ENCODE data around the gene ITPRIP.

The ITPRIP gene

DNA sequence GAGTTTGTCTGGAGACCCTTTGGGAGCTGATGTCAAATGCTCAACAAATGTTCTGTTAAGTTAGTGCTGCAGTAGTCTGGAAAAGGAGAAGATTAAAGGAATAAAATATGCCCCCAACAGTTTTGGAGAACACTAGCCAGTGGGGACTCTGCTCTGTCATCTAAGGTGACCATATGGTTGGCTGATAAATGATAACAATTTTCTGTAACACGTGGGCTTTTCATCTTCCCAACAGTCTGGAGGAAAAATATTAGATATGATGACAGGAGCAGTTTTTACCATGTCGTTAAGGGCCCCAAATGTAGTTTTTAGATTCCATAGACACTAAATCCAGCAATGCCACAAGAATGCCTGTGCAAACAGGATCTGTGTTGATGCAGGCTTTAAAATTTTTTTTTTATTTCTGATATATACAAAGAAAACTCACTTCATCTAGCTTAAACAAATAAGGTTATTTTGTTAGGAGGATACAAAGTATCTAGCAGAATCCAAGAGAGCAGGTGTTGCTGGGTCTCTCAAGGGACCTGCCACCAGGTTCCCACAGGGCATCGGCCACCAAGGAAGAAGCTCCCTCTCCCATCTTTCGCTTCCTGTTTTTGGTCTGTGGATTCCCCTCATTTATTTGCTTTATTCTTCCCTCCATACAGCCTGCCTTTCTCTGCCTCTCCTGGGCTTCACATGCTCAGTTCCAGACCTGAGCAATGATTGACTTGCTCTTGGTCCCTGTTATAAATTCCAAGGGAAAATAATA is 9.2 kb upstream of the ITPRIP start:
- H3K9me3 ChIP-seq (ENCODE audit: insufficient read depth, low read length): no peaks in the 10 kb centered on the region
- TF ChIP-seq, protein P1, sequence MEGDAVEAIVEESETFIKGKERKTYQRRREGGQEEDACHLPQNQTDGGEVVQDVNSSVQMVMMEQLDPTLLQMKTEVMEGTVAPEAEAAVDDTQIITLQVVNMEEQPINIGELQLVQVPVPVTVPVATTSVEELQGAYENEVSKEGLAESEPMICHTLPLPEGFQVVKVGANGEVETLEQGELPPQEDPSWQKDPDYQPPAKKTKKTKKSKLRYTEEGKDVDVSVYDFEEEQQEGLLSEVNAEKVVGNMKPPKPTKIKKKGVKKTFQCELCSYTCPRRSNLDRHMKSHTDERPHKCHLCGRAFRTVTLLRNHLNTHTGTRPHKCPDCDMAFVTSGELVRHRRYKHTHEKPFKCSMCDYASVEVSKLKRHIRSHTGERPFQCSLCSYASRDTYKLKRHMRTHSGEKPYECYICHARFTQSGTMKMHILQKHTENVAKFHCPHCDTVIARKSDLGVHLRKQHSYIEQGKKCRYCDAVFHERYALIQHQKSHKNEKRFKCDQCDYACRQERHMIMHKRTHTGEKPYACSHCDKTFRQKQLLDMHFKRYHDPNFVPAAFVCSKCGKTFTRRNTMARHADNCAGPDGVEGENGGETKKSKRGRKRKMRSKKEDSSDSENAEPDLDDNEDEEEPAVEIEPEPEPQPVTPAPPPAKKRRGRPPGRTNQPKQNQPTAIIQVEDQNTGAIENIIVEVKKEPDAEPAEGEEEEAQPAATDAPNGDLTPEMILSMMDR (IDR thresholded peaks at IDR 0.05; ENCODE audit: low read depth, low read length): no peak
- no peak for TF ChIP-seq EZH2phosphoT487 (IDR thresholded peaks at IDR 0.05; ENCODE audit: low read depth)
- no peaks in the 10 kb centered on the region for H4K20me1 ChIP-seq (ENCODE audit: insufficient read depth, low read length)
- H3K4me1 ChIP-seq (ENCODE audit: low read length): peaks cover 55% of the 10 kb centered on the region
- H3K4me3 ChIP-seq (ENCODE audit: low read length): no peak overlapping the region
- H3K9ac ChIP-seq (ENCODE audit: low read length): no peak overlapping the region
- H3K79me2 ChIP-seq (ENCODE audit: low read length): no peaks in the 10 kb centered on the region
- no peak overlapping the region for H3K4me2 ChIP-seq (ENCODE audit: low read length)
- no peaks in the 10 kb centered on the region for H3K27me3 ChIP-seq (ENCODE audit: low read depth, low read length)
- H3K36me3 ChIP-seq (replicated peaks; ENCODE audit: low read depth, low read length): no peaks in the 10 kb centered on the region
- H3K27ac ChIP-seq (ENCODE audit: low read length): no peak overlapping the region
- no peak overlapping the region for H2AFZ ChIP-seq (ENCODE audit: low read depth, low read length)

DNA sequence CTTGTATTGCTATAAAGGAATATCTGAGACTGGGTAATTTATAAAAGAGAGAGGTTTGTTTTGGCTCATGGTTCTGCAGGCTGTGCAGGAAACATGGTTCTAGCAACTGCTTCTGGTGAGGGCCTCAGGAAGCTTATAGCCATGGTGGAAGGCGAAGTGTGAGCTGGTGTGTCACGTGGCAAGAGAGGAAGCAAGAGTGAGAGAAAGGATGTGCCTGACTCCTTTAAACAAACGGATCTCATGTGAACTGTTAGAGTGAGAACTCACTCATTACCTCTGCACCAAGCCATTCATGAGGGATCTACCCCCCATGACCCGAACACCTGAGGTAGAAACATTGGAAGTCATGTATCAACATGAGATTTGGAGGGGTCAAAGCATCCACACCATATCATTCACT is 7.7 kb upstream of the ITPRIP start:
- no peak overlapping the region for H3K4me2 ChIP-seq (ENCODE audit: low read length)
- no peaks in the 10 kb centered on the region for H4K20me1 ChIP-seq (ENCODE audit: insufficient read depth, low read length)
- H3K79me2 ChIP-seq (ENCODE audit: low read length): no peaks in the 10 kb centered on the region
- H3K27ac ChIP-seq (ENCODE audit: low read length): no peak overlapping the region
- no peak overlapping the region for H3K4me3 ChIP-seq (ENCODE audit: low read length)
- no peaks in the 10 kb centered on the region for H3K9me3 ChIP-seq (ENCODE audit: insufficient read depth, low read length)
- no peak for TF ChIP-seq EZH2phosphoT487 (IDR thresholded peaks at IDR 0.05; ENCODE audit: low read depth)
- TF ChIP-seq, protein P1 (IDR thresholded peaks at IDR 0.05; ENCODE audit: low read depth, low read length): no peak
- no peak overlapping the region for H3K9ac ChIP-seq (ENCODE audit: low read length)
- H2AFZ ChIP-seq (ENCODE audit: low read depth, low read length): no peak overlapping the region
- H3K36me3 ChIP-seq (replicated peaks; ENCODE audit: low read depth, low read length): no peaks in the 10 kb centered on the region
- H3K4me1 ChIP-seq (ENCODE audit: low read length): peaks cover 40% of the 10 kb centered on the region
- no peaks in the 10 kb centered on the region for H3K27me3 ChIP-seq (ENCODE audit: low read depth, low read length)

DNA sequence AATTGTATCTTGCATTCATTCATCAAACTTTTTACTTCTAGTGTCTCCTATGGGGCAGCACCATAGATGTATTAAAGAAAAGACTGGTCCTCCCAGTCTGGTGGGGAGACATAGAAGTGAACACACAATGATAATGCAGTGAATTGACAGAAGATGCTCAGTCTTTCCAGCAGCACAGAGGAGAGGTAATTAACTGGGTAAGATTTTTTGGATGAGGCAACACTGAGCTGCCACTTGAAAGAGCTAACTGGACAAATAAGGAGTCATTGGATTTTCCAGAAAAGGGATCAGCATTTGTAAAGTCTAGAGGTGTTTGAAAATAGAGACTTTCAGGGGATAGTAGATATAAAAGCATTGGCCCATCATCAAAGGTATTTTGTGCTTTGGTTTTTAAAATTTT is 7.2 kb upstream of the ITPRIP start:
- H3K4me1 ChIP-seq (ENCODE audit: low read length): peaks cover 36% of the 10 kb centered on the region
- H3K27me3 ChIP-seq (ENCODE audit: low read depth, low read length): 0 out of 2 replicates have a peak, but pooled peaks cover 2% of the 10 kb centered on the region
- no peak overlapping the region for H2AFZ ChIP-seq (ENCODE audit: low read depth, low read length)
- TF ChIP-seq EZH2phosphoT487 (IDR thresholded peaks at IDR 0.05; ENCODE audit: low read depth): no peak
- TF ChIP-seq, protein P1 (IDR thresholded peaks at IDR 0.05; ENCODE audit: low read depth, low read length): no peak
- no peak overlapping the region for H3K27ac ChIP-seq (ENCODE audit: low read length)
- H3K9me3 ChIP-seq (ENCODE audit: insufficient read depth, low read length): no peaks in the 10 kb centered on the region
- no peaks in the 10 kb centered on the region for H3K79me2 ChIP-seq (ENCODE audit: low read length)
- H3K4me2 ChIP-seq (ENCODE audit: low read length): no peak overlapping the region
- H3K9ac ChIP-seq (ENCODE audit: low read length): no peak overlapping the region
- no peak overlapping the region for H3K4me3 ChIP-seq (ENCODE audit: low read length)
- no peaks in the 10 kb centered on the region for H4K20me1 ChIP-seq (ENCODE audit: insufficient read depth, low read length)
- no peaks in the 10 kb centered on the region for H3K36me3 ChIP-seq (replicated peaks; ENCODE audit: low read depth, low read length)

DNA sequence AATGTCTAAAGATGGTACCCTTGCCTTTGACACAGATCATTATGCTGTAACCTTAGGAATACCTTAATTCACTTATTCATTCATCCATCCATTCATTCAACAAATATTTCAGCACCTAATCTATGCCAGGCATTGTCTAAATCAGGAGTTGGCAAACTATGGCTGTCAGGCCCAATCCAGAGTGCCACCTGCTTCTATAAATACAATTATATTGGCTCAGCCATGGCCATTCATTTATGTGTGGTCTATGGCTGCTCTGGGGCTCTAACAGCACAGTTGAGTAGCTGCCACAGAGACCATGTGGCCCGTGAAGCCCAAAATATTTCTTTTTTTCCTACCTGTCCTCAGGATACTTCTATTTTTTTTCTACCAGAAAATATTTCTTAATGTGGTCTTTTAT is 6.0 kb upstream of the ITPRIP start:
- Histone ChIP-seq H3K9ac (ENCODE audit: low read length) (no peak overlapping the region), H4K20me1 (ENCODE audit: insufficient read depth, low read length) (no peaks in the 10 kb centered on the region), H3K79me2 (ENCODE audit: low read length) (no peaks in the 10 kb centered on the region), H3K9me3 (ENCODE audit: insufficient read depth, low read length) (no peaks in the 10 kb centered on the region), H3K4me2 (ENCODE audit: low read length) (no peak overlapping the region), H3K4me3 (ENCODE audit: low read length) (no peak overlapping the region), H3K4me1 (ENCODE audit: low read length) (peaks cover 28% of the 10 kb centered on the region), H3K36me3 (replicated peaks; ENCODE audit: low read depth, low read length) (no peaks in the 10 kb centered on the region), H2AFZ (ENCODE audit: low read depth, low read length) (no peak overlapping the region), H3K27me3 (ENCODE audit: low read depth, low read length) (peaks cover 14% of the 10 kb centered on the region), H3K27ac (ENCODE audit: low read length) (no peak overlapping the region)
- TF ChIP-seq, protein P1 (IDR thresholded peaks at IDR 0.05; ENCODE audit: low read depth, low read length): no peak
- TF ChIP-seq EZH2phosphoT487 (IDR thresholded peaks at IDR 0.05; ENCODE audit: low read depth): no peak

All from OCI-LY3 (cell line).